Ecto neural progenitor cell (in vitro differentiated cells): ENCODE measurements around the gene KIAA0232.
"Not testable (repeated sequence)": the region's sequence is repeated elsewhere in the genome, so short reads cannot be mapped to it uniquely, and the experiment has no call there.

Source experiments
- DNase-seq: peaks from one replicate; pipeline ENCODE4 v3.0.0-alpha.2; 2018; ENCODE audit warnings: low spot score

Gene KIAA0232

DNA sequence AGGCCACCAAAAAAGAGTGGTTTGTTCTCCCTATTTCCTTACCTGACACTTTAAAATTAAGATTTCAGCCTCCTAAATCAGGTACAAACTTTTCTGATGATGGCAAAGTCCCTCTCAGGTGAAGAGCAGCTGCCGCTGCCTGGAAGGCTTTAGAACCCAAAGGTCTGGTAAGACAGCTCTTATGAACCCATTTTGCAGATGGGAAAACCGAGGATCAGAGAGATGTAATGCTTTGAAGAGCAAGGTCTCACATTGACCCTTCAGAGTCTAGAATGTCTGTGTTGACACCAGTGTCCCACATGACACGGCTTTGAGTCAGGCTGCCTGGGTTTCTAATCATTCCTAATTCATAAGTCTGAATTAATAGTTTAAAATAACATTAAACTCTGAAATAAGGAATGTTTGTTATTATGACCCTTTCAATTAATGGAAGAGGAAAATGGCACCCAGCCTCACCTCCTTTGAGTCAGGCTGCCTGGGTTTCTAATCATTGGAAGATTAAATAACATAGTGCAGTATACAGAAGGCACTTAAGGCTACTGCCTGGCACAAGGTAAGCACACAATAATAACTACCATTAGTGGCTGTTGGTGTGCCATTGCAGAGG is 27.9 kb upstream of the KIAA0232 start:
- no peak for DNase-seq

DNA sequence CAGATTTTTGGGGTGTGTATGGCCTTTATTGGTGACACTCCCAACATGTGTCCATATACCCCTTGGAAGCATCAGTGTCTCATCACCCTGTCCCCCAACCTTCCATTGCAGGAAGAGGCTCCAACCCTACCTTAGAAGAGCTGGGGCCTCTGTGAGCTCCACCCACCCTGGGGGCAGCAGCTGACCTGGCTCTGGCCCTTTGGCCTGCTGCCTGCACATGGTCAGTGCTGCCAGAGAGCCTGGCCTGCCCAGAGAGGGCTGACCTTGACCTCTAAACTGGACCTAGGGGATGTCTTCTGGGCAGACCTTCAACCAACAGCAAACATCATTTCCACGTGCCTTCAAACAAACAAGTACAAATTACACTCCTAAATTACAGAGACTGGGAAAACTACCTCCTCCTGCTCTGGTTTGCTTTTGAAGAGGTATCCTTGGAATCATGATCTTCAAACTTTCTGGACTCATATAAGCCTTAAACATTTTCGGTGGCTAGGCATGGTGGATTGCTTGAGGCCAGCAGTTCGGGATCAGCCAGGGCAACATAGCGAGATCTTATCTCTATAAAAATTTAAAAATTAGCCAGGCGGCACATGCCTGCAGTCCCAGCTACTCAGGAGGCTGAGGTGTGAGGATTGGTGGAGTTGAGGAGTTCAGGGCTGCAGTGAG is 27.3 kb upstream of the KIAA0232 start:
- DNase-seq, result no peak

DNA sequence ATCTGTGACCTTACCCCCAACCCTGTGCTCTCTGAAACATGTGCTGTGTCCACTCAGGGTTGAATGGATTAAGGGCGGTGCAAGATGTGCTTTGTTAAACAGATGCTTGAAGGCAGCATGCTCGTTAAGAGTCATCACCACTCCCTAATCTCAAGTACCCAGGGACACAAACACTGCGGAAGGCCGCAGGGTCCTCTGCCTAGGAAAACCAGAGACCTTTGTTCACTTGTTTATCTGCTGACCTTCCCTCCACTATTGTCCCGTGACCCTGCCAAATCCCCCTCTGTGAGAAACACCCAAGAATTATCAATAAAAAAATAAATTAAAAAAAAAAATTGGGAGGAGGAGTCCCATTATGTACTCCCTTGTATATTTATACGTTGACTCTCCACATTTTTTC is 26.2 kb upstream of the KIAA0232 start:
- DNase-seq, result not testable (repeated sequence)

DNA sequence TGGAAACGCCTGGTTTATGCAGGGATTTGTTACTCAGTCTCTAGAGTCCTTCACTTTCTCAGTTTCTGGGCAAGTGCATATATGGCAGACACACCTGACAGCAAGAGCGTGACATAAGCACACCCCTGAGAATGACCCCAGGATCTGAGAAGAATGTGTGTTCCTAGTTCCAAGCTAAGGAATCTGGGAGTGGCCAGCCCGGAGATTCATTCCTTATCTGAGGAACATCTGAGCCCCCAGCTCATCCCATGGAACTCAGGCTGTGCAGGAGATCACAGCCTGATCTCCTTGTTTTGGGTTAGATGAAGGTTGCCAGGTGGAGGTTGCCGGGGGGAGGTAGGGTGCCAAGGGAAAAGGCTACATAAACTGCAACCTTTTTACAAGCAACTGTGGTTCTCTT is 23.8 kb upstream of the KIAA0232 start:
- no peak for DNase-seq

DNA sequence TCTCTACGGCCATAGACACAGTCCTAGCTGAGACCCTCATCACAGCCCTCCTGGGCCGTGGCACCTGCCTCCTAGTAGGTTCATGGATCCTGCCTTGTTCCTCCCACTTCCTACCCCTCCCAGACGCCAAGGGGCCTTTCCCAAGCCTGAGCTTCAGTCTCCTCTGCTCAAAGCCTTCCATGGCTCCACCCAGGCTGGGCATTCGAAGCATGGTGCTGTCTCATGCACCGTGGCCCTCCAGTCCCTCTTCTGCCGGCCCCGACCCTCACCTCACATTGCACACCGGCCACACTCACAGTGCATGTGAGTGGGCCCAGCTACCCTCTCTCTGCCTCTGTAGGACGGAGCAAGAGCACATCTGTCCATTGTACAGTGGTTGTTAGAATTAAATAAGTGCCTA is 21.7 kb upstream of the KIAA0232 start:
- DNase-seq, result no peak

DNA sequence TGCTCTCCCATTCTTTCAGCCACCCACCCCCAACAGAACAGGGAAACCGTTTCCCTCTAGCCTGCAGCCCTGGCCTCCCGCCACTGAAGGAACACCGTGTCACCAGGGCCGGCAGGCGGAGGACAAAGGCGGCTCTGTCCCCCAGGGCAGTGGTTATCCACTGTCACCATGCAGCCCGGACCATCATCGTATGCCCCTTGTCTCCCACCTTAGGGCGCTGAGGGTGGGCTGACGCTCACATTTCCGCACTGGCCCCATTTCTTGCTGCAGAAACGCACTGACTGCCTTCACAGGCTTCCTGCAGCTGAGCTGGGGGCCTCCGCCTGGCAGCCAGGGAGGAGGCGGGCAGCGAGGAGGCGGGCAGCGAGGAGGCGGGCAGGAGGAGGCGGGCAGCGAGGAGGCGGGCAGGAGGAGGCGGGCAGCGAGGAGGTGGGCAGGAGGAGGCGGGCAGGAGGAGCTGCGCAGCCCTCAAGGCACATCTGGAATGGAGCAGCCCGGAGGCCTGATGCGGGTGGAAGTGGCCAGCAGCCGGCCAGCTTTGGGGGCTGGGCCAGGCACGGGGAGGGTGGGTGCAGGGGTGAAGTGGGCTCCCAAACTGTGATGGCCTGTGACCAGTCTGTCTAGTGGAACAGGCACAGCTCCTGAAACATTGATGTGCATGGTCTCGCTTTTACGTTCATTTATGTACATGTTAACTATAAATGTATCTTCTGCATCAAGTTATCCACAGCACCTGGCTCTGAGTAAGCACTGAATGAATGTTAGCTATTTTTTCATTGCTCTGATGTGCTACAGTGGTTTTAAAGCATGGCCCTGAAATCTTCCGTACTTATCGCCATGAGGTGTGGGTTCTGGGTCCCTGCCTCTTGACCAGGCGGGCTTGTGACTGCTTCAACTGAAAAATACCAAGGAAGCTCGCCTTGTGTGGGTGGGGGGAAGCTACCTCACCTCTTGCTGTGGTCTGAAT is 20.6 kb upstream of the KIAA0232 start:
- peak; percentile 43 for DNase-seq

DNA sequence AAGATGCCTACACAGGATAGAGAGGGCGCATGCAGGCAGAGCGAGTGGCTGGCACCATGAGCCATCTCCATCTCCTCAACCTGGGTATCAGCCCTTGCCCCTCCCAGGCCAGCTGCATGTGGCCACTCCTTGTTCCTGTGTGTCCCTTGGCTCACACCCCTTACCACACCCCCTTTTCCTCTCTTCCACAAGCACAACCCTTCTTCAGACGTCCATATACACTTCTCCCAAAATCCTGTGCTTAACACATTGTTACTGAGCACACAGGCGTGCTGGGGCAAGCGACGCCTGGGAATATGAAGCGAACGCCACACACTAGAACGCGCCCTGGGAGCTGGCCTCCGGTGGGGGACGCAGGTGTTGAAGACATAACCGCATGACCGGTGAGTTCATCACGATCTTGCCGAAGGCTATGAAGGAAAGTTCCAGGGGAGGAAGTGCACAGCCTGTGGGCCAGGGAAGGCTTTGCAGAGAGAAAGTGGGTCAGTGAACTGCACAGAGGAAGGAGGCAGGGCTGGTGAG is 19.1 kb upstream of the KIAA0232 start:
- peak; percentile 53 for DNase-seq

DNA sequence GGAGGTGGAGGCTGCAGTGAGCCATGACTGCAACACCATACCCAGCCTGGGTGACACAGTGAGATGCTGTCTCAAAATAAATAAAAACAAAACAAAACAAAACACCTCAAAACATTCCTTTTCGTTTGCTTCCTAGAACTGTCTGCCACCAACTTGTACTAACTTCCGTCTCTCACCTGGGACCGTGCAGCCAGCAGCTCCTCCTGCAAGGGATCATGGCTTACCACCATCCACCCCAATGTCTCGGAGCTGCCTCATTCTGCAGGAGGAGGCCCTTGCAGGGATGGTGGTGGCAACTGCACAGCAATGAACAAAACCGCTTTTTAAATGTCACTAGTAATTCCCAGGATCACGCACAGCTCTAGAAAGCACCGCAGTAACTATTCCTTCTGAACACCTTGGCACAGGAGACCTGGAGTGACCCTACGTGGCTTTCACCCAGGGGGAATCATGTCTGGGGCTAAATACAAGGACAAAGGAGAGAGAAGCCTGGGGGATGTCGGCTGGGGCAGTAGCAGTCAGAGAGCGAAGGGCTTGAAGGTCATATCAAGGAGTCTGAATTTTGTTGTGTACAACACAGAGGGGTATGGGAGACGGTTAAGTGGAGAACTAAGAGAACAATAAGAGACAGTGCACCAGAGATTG is 17.4 kb upstream of the KIAA0232 start:
- no peak for DNase-seq

DNA sequence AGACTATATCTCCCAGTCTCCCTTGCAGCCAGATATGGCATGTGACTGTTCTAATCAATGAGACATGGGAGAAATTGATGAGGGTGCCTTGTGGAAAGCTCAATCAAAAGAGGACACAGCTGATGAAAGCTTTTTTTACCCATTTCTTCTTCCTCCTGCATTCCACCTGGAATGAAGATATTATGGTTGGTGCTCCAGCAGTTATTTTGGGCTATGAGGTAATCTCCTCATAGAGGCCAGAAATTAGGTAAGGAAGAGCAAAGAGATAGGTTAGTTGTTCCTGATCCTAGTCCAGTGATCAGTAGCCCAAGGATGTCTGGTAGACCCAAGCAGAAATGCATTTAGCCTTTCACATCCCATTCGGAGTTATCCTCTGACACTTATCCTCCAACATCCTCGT is 16.8 kb upstream of the KIAA0232 start:
- no peak for DNase-seq

DNA sequence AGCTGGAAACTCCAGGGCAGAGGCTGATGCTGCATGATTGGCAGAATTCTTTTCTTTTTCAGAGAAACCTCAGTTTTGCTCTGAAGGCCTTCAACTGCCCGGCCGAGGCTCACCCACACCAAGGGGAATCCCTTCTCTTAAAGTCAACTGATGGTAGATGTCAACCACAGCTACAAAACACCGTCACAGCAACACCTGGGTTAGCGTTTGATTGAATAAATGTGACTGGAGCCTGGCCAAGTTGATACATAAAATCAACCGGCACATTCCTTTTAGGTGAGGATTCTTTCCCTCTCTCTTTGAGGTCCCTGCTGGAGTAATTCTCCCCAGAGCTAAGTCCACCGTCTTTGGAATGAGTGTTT is 15.2 kb upstream of the KIAA0232 start:
- no peak for DNase-seq

DNA sequence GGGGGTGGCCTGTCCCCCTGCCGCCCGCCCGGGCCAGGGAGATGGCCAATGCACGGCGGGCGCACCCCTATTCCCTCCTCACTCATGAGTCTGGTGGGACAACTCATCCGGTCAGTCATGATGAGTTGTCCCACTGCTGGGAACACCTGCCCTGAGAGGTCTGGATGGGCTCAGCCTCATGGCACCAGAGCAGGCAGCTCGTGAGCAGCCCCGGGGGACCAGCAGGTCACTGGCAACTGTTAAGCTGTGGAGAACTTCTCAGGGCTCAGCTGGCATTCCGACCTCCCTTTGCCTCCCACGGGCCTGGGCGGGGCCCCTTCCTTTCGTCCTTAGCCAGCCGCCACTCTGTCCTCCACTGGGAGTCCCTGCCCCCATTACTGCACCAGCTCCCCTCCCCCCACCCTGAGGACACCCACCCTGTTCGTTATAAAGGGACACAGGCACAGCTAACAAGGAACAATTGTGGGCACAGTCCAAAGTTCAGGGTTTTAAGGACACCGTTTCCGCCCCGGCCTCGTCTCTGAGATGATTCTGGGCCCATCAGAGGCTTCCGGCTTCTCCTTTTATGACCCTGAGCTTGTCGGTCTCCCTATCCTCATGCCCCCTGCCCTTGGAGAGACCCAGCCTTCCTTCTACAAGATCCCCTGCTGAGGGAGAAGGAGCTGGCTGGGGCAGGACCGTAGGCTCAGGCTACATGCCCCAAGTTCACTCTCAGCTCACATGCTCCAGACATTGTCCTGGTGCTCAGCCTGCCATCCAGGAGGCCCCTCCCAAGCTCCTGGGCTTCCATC is 14.6 kb upstream of the KIAA0232 start:
- peak; percentile 37 for DNase-seq

DNA sequence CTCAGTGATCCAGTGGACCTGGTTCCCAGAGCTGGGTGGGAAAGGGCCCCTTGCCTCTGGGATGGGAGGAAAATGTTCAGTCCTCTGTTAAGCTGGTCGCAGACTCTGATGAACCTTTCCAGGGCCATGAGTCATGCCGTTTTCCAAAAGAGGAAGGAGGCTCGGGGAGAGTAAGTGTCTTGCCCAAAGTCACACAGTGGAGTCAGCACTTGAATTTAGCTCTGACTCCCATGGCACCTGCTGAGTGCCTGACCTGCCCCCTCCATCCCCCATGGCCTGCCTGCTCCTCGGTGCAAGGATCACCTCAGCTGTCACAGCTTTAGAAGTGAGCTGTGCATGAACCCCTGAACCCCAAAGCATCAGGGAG is 14.0 kb upstream of the KIAA0232 start:
- no peak for DNase-seq

DNA sequence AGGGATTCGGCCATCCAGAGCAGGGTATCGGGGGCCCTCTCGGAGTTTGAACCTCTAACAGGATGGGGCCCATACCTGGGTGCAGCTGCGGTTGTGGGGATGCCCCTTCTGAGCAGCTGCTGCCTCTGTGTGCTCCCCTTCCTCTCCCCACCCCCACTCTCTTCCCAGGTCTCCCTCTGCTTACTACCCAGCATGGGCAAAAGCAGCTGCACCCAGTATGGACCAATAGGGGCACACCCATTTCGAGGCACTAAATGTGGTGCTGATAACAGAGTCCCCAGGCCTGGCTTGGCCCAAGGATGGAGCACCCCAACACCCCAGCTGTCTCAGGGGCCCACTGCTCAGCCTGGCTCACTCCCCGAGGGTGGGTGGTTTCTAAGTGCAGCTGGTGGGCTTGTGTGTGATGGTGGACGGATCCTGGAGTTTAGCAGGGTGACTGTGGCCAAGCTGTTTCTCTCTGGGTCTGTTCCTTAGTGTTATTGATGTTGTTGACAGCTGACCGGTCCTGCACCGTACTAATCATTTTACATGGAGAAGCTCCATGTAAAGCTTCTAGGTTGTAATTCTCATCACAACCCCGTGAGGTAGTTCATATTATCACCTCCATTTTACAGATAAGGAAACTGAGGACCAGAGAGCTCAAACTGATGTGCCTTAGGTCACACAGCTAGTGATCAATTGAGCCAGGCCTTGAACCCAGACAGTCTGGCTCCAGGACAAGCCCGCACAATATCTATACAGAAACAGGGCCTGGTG is 13.1 kb upstream of the KIAA0232 start:
- no peak for DNase-seq

DNA sequence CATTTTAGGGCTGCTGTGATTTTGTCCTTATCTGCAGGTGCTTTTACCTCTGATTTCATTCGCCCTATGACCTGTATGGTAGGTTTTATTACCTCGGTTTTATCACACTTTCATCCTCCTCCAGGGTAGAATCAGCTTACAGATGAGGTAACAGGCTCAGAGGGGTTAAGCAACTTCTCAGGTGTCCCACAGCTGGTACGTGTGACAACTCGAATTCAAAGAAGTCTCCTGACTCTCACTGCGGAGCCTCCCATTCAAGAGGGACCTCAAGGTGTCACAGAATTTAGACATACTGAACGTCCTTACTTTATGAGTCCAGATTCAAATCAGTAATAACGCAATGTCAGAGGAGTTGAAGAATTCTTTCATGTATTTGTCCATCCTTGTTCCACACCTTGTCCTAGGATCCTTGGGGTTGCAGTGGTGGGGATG is 12.5 kb upstream of the KIAA0232 start:
- no peak for DNase-seq

DNA sequence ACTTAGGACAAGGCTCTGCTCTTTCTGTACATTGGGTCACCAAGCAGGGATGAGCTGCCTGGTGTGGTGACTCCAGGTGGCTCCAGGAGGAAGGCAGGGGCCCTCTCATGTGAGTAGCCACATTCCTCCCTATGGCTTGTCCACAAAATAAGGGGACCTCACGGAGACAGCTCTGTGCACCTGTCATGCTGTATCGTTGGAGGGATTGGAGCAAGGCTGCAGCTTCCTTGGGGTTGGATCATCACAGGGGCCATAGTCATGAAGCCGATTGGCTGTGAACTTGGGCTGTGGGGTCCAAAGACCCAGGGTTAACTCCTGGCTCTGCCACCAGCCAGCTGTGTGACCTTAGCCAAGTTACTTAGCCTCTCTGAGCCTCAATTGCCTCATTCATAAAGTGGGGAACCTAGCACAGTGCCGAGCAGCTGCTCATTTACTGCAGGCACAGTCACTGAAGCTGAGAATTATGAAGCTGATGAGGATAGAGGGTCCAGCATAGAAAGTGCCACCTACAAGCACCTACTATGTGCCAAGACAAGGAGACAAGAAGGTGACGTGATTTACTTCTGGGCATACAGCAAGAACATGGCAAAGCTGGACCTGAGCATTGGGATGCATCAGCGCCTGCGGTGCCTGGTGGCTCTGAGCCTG is 11.8 kb upstream of the KIAA0232 start:
- no peak for DNase-seq

DNA sequence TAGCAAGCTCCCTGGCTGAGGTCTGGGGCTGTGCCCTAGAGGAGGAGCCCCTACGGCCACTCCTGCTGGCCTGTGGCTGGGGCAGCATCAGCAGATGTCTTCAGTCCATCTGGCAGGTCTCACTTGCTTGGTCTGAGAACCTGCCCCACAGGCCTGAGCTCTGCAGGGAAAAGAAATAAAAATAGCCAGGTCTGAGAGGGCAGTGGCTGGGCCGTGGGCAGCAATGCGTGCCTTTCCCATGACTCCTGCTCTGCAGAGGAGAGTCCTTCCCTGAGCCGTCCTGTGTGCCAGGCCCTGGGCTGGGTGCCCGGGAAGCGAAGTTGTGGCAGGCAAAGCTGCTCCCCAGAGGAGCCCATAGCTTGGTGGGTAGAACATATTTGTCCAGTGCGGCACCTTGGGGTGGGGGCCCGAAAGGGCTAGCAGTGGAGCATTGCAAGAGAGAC is 11.3 kb upstream of the KIAA0232 start:
- DNase-seq, result no peak

DNA sequence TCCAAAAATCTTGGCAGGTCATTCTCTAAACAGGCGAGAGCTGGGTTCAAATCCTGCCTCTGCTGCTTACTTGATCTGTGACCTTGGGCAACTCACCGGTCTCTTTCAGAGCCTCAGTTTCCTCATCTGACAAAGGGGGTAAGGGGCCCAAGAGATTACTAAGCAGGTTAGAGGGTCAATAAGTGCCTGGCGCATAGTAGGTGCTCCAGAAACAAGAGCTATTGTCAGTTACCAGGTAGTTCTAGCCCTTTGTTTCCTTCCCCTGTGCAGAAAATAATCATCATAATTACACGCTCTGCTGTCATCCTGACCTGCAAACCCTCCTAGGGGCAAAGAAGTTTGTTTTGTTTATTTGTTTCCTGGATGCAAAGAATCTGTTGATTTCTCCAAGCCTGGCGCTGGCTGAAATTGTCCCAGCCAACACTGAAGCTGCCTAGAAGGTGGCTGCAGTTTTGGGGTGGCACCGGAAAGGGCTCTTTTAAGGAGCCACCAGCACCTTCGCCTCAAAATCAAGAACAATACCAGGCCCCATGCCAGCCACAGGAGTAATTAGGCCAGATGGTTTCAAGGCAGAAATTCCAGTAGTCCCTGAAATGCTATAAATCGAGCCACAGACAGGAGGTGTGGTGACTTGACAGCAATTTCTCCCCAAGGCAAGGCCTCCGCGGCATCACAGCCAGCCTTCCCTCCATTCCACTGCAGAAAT is 10.2 kb upstream of the KIAA0232 start:
- no peak for DNase-seq

DNA sequence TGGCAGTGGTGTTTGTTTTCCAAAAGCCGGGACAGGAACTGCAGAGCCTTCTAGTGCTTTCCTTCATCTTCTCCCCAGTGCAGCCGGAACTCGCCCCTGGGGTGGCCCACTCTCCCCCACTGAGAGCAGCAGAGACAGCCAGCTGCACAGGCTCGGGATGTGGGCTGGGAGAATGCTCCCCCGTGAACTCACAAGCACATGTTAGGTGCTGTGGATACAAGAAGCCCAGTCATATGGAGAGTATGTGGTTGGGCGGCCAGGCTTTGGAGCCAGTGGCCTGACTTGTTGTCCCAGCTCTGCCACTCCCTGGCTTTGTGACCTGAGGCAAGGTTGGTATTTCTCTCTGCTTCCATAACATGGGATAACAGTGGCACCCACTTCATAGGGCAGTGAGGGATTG is 9.4 kb upstream of the KIAA0232 start:
- DNase-seq, result no peak
